ENCODE measurements around the gene CAMK2D. TPM values are rescaled to one million over a fixed set of nuclear protein-coding genes. Genes with fewer than 3 reads are reported as not detected.

CAMK2D gene
- total RNA-seq, 1 experiment from 2014 or later, result 9.0 TPM

DNA sequence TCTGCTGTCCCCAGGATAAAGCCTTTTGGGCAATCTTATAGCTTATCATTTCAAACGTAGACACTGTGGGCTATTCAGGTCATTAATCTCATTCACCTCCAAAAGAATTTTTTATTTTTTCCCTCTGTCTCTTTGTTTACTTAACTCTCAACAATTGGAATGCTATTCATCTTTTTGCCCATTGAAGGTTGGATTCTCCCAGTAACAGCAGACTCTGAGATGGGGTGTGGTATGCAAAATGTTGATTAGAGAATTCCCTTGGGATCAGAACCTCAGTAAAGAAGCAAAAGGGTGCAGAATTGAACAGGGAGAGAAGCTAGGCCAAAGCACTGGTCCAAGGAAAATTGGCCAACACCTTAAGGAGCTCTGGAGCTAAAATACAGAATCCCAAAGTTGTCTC lies 60.4 kb downstream of the CAMK2D start:
- Histone ChIP-seq H2BK15ac (ENCODE audit: low read depth, low read length) (no peak overlapping the region), H3K18ac (ENCODE audit: insufficient read length, low read depth, low read length) (no peak overlapping the region), H4K20me1 (ENCODE audit: control insufficient read depth, insufficient read depth, insufficient read length) (no peaks in the 10 kb centered on the region), H3K79me1 (ENCODE audit: insufficient read depth, low read depth, low read length, poor library complexity, severe bottlenecking) (no peaks in the 10 kb centered on the region), H3K27me3 (ENCODE audit: insufficient read depth, low read length) (no peaks in the 10 kb centered on the region), H4K5ac (ENCODE audit: insufficient read length, low read depth, low read length) (no peak overlapping the region), H3K27ac (ENCODE audit: insufficient read length, low read depth, low read length) (no peak overlapping the region), H3K4ac (ENCODE audit: low read depth, low read length) (no peak overlapping the region), H4K8ac (replicated peaks; ENCODE audit: insufficient read length, low read depth, low read length) (no peak overlapping the region), H2BK5ac (ENCODE audit: insufficient read length, low read length) (no peak overlapping the region), H3K9ac (ENCODE audit: extremely low read depth, insufficient read length, low read length) (no peak overlapping the region), H4K91ac (ENCODE audit: insufficient read length, low read depth, low read length) (no peak overlapping the region), H2BK20ac (ENCODE audit: low read depth, low read length, poor library complexity, severe bottlenecking) (no peak overlapping the region), H2BK120ac (ENCODE audit: low read depth, low read length, poor library complexity, severe bottlenecking) (no peak overlapping the region), H3K23me2 (ENCODE audit: insufficient read length, low read depth, low read length, poor library complexity, severe bottlenecking) (no peaks in the 10 kb centered on the region), H3K4me2 (ENCODE audit: insufficient read depth, insufficient read length, low read length) (no peak overlapping the region), H2AFZ (ENCODE audit: low read length) (no peak overlapping the region), H3K4me1 (ENCODE audit: insufficient read depth, low read length) (no peaks in the 10 kb centered on the region), H3K56ac (ENCODE audit: insufficient read length, low read depth, low read length) (no peak overlapping the region), H2BK12ac (ENCODE audit: insufficient read length, low read depth, low read length) (no peak overlapping the region), H3K79me2 (ENCODE audit: insufficient read depth, low read length) (no peaks in the 10 kb centered on the region), H3T11ph (ENCODE audit: low read length) (no peak overlapping the region), H3K14ac (ENCODE audit: insufficient read depth, low read length) (no peak overlapping the region), H2AK5ac (ENCODE audit: insufficient read length, low read length) (no peak overlapping the region), H3K23ac (ENCODE audit: insufficient read length, low read depth, low read length) (no peak overlapping the region), H3K9me3 (ENCODE audit: control insufficient read depth, low read depth, low read length) (no peaks in the 10 kb centered on the region)
- TF ChIP-seq, protein P1, sequence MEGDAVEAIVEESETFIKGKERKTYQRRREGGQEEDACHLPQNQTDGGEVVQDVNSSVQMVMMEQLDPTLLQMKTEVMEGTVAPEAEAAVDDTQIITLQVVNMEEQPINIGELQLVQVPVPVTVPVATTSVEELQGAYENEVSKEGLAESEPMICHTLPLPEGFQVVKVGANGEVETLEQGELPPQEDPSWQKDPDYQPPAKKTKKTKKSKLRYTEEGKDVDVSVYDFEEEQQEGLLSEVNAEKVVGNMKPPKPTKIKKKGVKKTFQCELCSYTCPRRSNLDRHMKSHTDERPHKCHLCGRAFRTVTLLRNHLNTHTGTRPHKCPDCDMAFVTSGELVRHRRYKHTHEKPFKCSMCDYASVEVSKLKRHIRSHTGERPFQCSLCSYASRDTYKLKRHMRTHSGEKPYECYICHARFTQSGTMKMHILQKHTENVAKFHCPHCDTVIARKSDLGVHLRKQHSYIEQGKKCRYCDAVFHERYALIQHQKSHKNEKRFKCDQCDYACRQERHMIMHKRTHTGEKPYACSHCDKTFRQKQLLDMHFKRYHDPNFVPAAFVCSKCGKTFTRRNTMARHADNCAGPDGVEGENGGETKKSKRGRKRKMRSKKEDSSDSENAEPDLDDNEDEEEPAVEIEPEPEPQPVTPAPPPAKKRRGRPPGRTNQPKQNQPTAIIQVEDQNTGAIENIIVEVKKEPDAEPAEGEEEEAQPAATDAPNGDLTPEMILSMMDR (conservative IDR thresholded peaks at IDR 0.05), result no peak
- no CpG with 5 or more reads among the region's 1 CpG for WGBS (ENCODE audit: extremely low coverage, insufficient read length, low lambda C conversion rate)
- H3K4me1 Mint-ChIP-seq, result peaks cover 2 to 9% of the 10 kb centered on the region in 2 experiments; a peak in 3 of 4 replicates
- no peak for DNase-seq
- no peak overlapping the region for H3K4me3 Mint-ChIP-seq
- H3K27me3 Mint-ChIP-seq (ENCODE audit: low read depth), result no peaks in the 10 kb centered on the region
- H3K36me3 Mint-ChIP-seq (ENCODE audit: insufficient read depth in 1 of 3, low read depth in 3 of 3), result no peaks in the 10 kb centered on the region
- no peaks in the 10 kb centered on the region for H3K9me3 Mint-ChIP-seq
- 0 out of 7 replicates have a peak overlapping the region, but pooled peaks of 1 of the 3 experiments have one; percentile 74 for H3K27ac Mint-ChIP-seq
